Ovary (tissue), 1 donor: ENCODE measurements around the gene MMP21.

Experiments
- EP300 ChIP-seq: sonication (generic); formaldehyde crosslinking; IDR thresholded peaks from one replicate; pipeline ENCODE4 v1.6.1; 2017; ENCODE audit warnings: antibody characterized with exemption
- POLR2A ChIP-seq: fragments of 450-650 bp; IDR thresholded peaks from one replicate; pipeline ENCODE4 v1.6.1; 2017; ENCODE audit warnings: antibody characterized with exemption, mild to moderate bottlenecking, moderate library complexity

- TF ChIP-seq POLR2A (no peak), EP300 (no peak)
These were observed 6.4 kb downstream of the MMP21 start for GRCh38 chr10:125769175-125769574.
